ENCODE data around the gene LIPT2.

DNA sequence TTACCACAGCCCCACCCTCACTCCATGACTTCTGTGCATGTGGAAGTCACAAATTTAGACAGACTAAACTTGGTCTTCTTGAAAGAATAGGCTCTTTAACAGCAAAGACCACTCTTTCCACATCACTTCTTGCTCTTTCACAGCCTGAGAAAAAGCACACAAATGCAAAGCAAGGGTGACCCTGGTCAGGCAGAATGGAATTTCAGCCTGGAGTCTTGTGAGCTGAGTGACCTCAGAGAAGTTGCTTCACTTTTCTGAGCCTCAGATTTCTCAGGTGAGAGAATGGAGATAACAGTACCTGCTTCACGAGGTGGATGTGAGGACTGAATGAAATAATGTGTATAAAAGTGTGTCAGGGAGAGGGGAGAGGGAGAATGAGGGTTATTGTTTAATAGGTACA lies 26.8 kb upstream of the LIPT2 start:
- TF ChIP-seq POLR2AphosphoS5 (IDR thresholded peaks at IDR 0.05; ENCODE audit: low read depth, low read length), result no peak
- TF ChIP-seq POLR2A (IDR thresholded peaks at IDR 0.05; ENCODE audit: low read depth, low read length), result no peak
- TF ChIP-seq TAF1 (IDR thresholded peaks at IDR 0.05; ENCODE audit: borderline replicate concordance, low read depth, low read length), result no peak
